Stimulated activated CD4-positive, alpha-beta T cell treated with anti-CD3 and anti-CD28 coated beads, Interleukin-4, amount 100 ng/mL, for 24 hours (primary cell): ENCODE data around the gene SHROOM2.
"Not testable (repeated sequence)": the region's sequence is repeated elsewhere in the genome, so short reads cannot be mapped to it uniquely, and the experiment has no call there.

ENCODE experiments used
- DNase-seq: peaks from one replicate; pipeline ENCODE4 v3.0.0-alpha.2; 2020

The SHROOM2 gene

GRCh38 chrX:9785944-9786797 lies at the start of gene SHROOM2:
Gene SHROOM2, plus strand, starts transcription at chrX:9786429. Its CDS starts 117 bp downstream, at chrX:9786546.
- DNase-seq, result no peak

GRCh38 chrX:9737363-9737762 lies 48.9 kb upstream of the SHROOM2 start:
- DNase-seq, result no peak

GRCh38 chrX:9738151-9738550 lies 48.1 kb upstream of the SHROOM2 start:
- DNase-seq, result no peak

GRCh38 chrX:9739130-9739529 lies 47.1 kb upstream of the SHROOM2 start:
- DNase-seq, result no peak

GRCh38 chrX:9745417-9746115 lies 40.7 kb upstream of the SHROOM2 start:
- no peak for DNase-seq

- DNase-seq, result no peak
Measured at GRCh38 chrX:9746148-9746888, 39.9 kb upstream of the SHROOM2 start.

GRCh38 chrX:9747644-9748043 lies 38.6 kb upstream of the SHROOM2 start:
- no peak for DNase-seq

GRCh38 chrX:9749146-9749692 lies 37.0 kb upstream of the SHROOM2 start:
- no peak for DNase-seq

- no peak for DNase-seq
Measured at GRCh38 chrX:9757366-9757765, 28.9 kb upstream of the SHROOM2 start.

- no peak for DNase-seq
Measured at GRCh38 chrX:9758021-9758638, 28.1 kb upstream of the SHROOM2 start.

GRCh38 chrX:9759337-9759736 lies 26.9 kb upstream of the SHROOM2 start:
- DNase-seq, result no peak

- DNase-seq, result no peak
Measured at GRCh38 chrX:9765072-9765736, 21.0 kb upstream of the SHROOM2 start.

- DNase-seq, result no peak
Measured at GRCh38 chrX:9765737-9766097, 20.5 kb upstream of the SHROOM2 start, which contains the start of gene GPR143. Gene GPR143, minus strand, starts transcription at chrX:9765847. Its CDS starts 30 bp downstream, at chrX:9765817.

GRCh38 chrX:9767375-9767774 lies 18.9 kb upstream of the SHROOM2 start:
- DNase-seq, result no peak

GRCh38 chrX:9768321-9768839 lies 17.8 kb upstream of the SHROOM2 start:
- DNase-seq, result not testable (repeated sequence)

GRCh38 chrX:9770319-9770718 lies 15.9 kb upstream of the SHROOM2 start:
- DNase-seq, result no peak

- DNase-seq, result no peak
Measured at GRCh38 chrX:9772943-9773342, 13.3 kb upstream of the SHROOM2 start.

- DNase-seq, result no peak
Measured at GRCh38 chrX:9775930-9776329, 10.3 kb upstream of the SHROOM2 start.

GRCh38 chrX:9781941-9782340 lies 4.3 kb upstream of the SHROOM2 start:
- no peak for DNase-seq

- no peak for DNase-seq
Measured at GRCh38 chrX:9784332-9784731, 1.9 kb upstream of the SHROOM2 start.

- no peak for DNase-seq
Measured at GRCh38 chrX:9785254-9785943, 830 bp upstream of the SHROOM2 start.
